ENCODE measurements around the gene GAK. TPM values are rescaled to one million over a fixed set of nuclear protein-coding genes. Genes with fewer than 3 reads are reported as not detected.
A peak's percentile ranks its signal among the peaks of the same experiment; 100 is the strongest.

GAK gene
- total and polyA plus RNA-seq, 7 donors = 20.9 to 55.8 (median 36.4) TPM

GRCh38 chr4:880684-881405, 51.3 kb downstream of the GAK start:
- intact Hi-C loops (cut with DNase I) = no loop called here
- 85 to 91% (median 90%) methylated on average over 15 to 17 of the region's 17 CpGs for WGBS, 3 donors
- H3K36me3 ChIP-seq (ENCODE audit: insufficient read depth in 1 of 2, low read depth in 1 of 2) = peaks cover 2 to 99% of the 10 kb centered on the region in 2 donors

GRCh38 chr4:879729-880077, 52.4 kb downstream of the GAK start:
- H3K4me1 ChIP-seq = no peaks in the 10 kb centered on the region
- H3K4me3 ChIP-seq = no peak overlapping the region
- H3K27me3 ChIP-seq (ENCODE audit: insufficient read depth in 3 of 3, low read length in 2 of 3) = no peaks in the 10 kb centered on the region
- H3K9me3 ChIP-seq = no peaks in the 10 kb centered on the region
- H3K36me3 ChIP-seq (ENCODE audit: insufficient read depth in 1 of 2, low read depth in 1 of 2) = peaks cover 2 to 100% of the 10 kb centered on the region in 2 donors
- no peak overlapping the region for H3K27ac ChIP-seq
- 91 to 92% (median 91%) methylated on average over 12 of the region's 12 CpGs for WGBS, 3 donors
- no peak for TF ChIP-seq CTCF (IDR thresholded peaks at IDR 0.05)
- intact Hi-C loops (cut with DNase I) = no loop called here
- DNase-seq (no peak), ATAC-seq (no peak)

More at GRCh38 chr4:880684-881405, 51.3 kb downstream of the GAK start:
- no peak for TF ChIP-seq CTCF (IDR thresholded peaks at IDR 0.05)
- H3K9me3 ChIP-seq = no peaks in the 10 kb centered on the region
- H3K27ac ChIP-seq = no peak overlapping the region
- DNase-seq = no peak
- H3K4me1 ChIP-seq = no peaks in the 10 kb centered on the region
- no peaks in the 10 kb centered on the region for H3K27me3 ChIP-seq (ENCODE audit: insufficient read depth in 3 of 3, low read length in 2 of 3)
- peak in 1 of 4 donors; percentile 6 for ATAC-seq
- no peak overlapping the region for H3K4me3 ChIP-seq

- TF ChIP-seq CTCF (IDR thresholded peaks at IDR 0.05) = no peak
- WGBS, 3 donors = 90 to 94% (median 92%) methylated on average over 23 of the region's 23 CpGs
- Histone ChIP-seq H3K4me1 (no peaks in the 10 kb centered on the region), H3K36me3 (ENCODE audit: insufficient read depth in 1 of 2, low read depth in 1 of 2) (peaks cover 2 to 100% of the 10 kb centered on the region in 2 donors), H3K27ac (no peak overlapping the region), H3K4me3 (no peak overlapping the region), H3K9me3 (no peaks in the 10 kb centered on the region), H3K27me3 (ENCODE audit: insufficient read depth in 3 of 3, low read length in 2 of 3) (no peaks in the 10 kb centered on the region)
- ATAC-seq (no peak), DNase-seq (no peak)
- intact Hi-C loops (cut with DNase I) = no loop called here
Measured at GRCh38 chr4:878796-879728, 53.1 kb downstream of the GAK start.

- intact Hi-C loops (cut with DNase I) = no loop called here
- WGBS, 3 donors = 89 to 92% (median 90%) methylated on average over 25 of the region's 25 CpGs
- no peaks in the 10 kb centered on the region for H3K9me3 ChIP-seq
Measured at GRCh38 chr4:877502-877901, 54.6 kb downstream of the GAK start.

More at GRCh38 chr4:877502-877901, 54.6 kb downstream of the GAK start:
- TF ChIP-seq CTCF (IDR thresholded peaks at IDR 0.05) = no peak
- no peaks in the 10 kb centered on the region for H3K27me3 ChIP-seq (ENCODE audit: insufficient read depth in 3 of 3, low read length in 2 of 3)
- H3K4me1 ChIP-seq = no peaks in the 10 kb centered on the region
- peaks cover 2 to 100% of the 10 kb centered on the region in 2 donors for H3K36me3 ChIP-seq (ENCODE audit: insufficient read depth in 1 of 2, low read depth in 1 of 2)
- no peak overlapping the region for H3K4me3 ChIP-seq
- DNase-seq = no peak
- no peak overlapping the region for H3K27ac ChIP-seq
- ATAC-seq = no peak
